WTC11 (cell line): ENCODE data around the gene CYP19A1. TPM values are rescaled to one million over a fixed set of nuclear protein-coding genes. Genes with fewer than 3 reads are reported as not detected.

Experiments
- ATAC-seq: fragments of 200-7000 bp; cut with Tn5 transposase; 2 replicates; pipeline ENCODE4 v1.10.0; 2021; ENCODE audit warnings: mild to moderate bottlenecking, moderate library complexity
- CTCF ChIA-PET: fragments of 300-600 bp; sonication (Branson Sonifier 250); formaldehyde crosslinking; loops from one replicate; lab custom pipeline; 2021; ENCODE audit warnings: antibody characterized with exemption; lab: Charles Lee
- POLR2A ChIA-PET: fragments of 350-600 bp; sonication (Branson Sonifier 250); formaldehyde crosslinking; loops from one replicate; lab custom pipeline; 2021; ENCODE audit warnings: antibody characterized with exemption; lab: Charles Lee
- DNase-seq: peaks from one replicate; pipeline ENCODE4 v3.0.0; 2021; ENCODE audit warnings: low spot score
- H3K27ac Mint-ChIP-seq: 2 replicates; pipeline ENCODE4 v1.8.0; 2021; ENCODE audit warnings: mixed read lengths
- H3K27me3 Mint-ChIP-seq: 2 replicates; pipeline ENCODE4 v1.8.0; 2021; ENCODE audit warnings: low read depth, mild to moderate bottlenecking, moderate library complexity, mixed read lengths
- H3K36me3 Mint-ChIP-seq: 2 replicates; pipeline ENCODE4 v1.8.0; 2021; ENCODE audit warnings: mixed read lengths
- H3K4me1 Mint-ChIP-seq: 2 replicates; pipeline ENCODE4 v1.8.0; 2022; ENCODE audit warnings: mixed read lengths
- H3K4me3 Mint-ChIP-seq: 2 replicates; pipeline ENCODE4 v1.8.0; 2021; ENCODE audit warnings: mild to moderate bottlenecking, moderate library complexity, mixed read lengths
- H3K9me3 Mint-ChIP-seq: 2 replicates; pipeline ENCODE4 v1.8.0; 2021; ENCODE audit warnings: mixed read lengths
- ATF2 ChIP-seq: sonication (generic); formaldehyde crosslinking; IDR thresholded peaks from 2 replicates; pipeline ENCODE4 v1.8.1; 2022; ENCODE audit warnings: low read depth, missing genetic modification reagents, borderline replicate concordance
- ATF6 ChIP-seq: sonication (generic); formaldehyde crosslinking; IDR thresholded peaks from 2 replicates; pipeline ENCODE4 v1.8.1; 2023; ENCODE audit warnings: mild to moderate bottlenecking, missing genetic modification reagents
- CBFB ChIP-seq: sonication (generic); formaldehyde crosslinking; IDR thresholded peaks from 2 replicates; pipeline ENCODE4 v1.8.1; 2022; ENCODE audit warnings: mild to moderate bottlenecking, low read depth, missing genetic modification reagents
- CTCF ChIP-seq: fragments of 200-600 bp; IDR thresholded peaks from 2 replicates; pipeline ENCODE4 v1.8.0; 2022; ENCODE audit warnings: antibody characterized with exemption
- EMX1 ChIP-seq: fragments of 250-450 bp; sonication (Bioruptor Pico); IDR thresholded peaks from 2 replicates; pipeline ENCODE4 v1.8.0; 2021; ENCODE audit warnings: mild to moderate bottlenecking
- ETV6 ChIP-seq: sonication (generic); formaldehyde crosslinking; IDR thresholded peaks from 2 replicates; pipeline ENCODE4 v1.8.1; 2022; ENCODE audit warnings: mild to moderate bottlenecking, missing genetic modification reagents
- FOXP4 ChIP-seq: sonication (generic); formaldehyde crosslinking; IDR thresholded peaks from 2 replicates; pipeline ENCODE4 v1.8.0; 2022; ENCODE audit warnings: mild to moderate bottlenecking, missing genetic modification reagents
- HMGA2 ChIP-seq: fragments of 250-450 bp; sonication (Bioruptor Pico); IDR thresholded peaks from 2 replicates; pipeline ENCODE4 v1.4.0; 2021; ENCODE audit warnings: mild to moderate bottlenecking, moderate library complexity
- HMGXB4 ChIP-seq: sonication (generic); formaldehyde crosslinking; IDR thresholded peaks from 2 replicates; pipeline ENCODE4 v1.8.1; 2023; ENCODE audit warnings: mild to moderate bottlenecking, moderate library complexity, missing genetic modification reagents
- IRF2 ChIP-seq: sonication (generic); formaldehyde crosslinking; IDR thresholded peaks from 2 replicates; pipeline ENCODE4 v1.8.0; 2022; ENCODE audit warnings: low read depth, missing genetic modification reagents, borderline replicate concordance
- JUN ChIP-seq: sonication (generic); formaldehyde crosslinking; IDR thresholded peaks from 2 replicates; pipeline ENCODE4 v1.8.0; 2023; ENCODE audit warnings: mild to moderate bottlenecking, missing genetic modification reagents
- KAT7 ChIP-seq: sonication (generic); formaldehyde crosslinking; IDR thresholded peaks from 2 replicates; pipeline ENCODE4 v1.8.1; 2023; ENCODE audit warnings: missing genetic modification reagents, mild to moderate bottlenecking, borderline replicate concordance
- MLX ChIP-seq: sonication (generic); formaldehyde crosslinking; IDR thresholded peaks from 2 replicates; pipeline ENCODE4 v1.8.1; 2023; ENCODE audit warnings: mild to moderate bottlenecking, missing genetic modification reagents, moderate library complexity
- MYBL2 ChIP-seq: sonication (generic); formaldehyde crosslinking; IDR thresholded peaks from 2 replicates; pipeline ENCODE4 v1.8.1; 2023; ENCODE audit warnings: mild to moderate bottlenecking, moderate library complexity, missing genetic modification reagents
- NFE2L1 ChIP-seq: sonication (generic); formaldehyde crosslinking; IDR thresholded peaks from 2 replicates; pipeline ENCODE4 v1.8.1; 2023; ENCODE audit warnings: missing genetic modification reagents
- SMAD3 ChIP-seq: sonication (generic); formaldehyde crosslinking; IDR thresholded peaks from 2 replicates; pipeline ENCODE4 v1.8.0; 2022; ENCODE audit warnings: missing genetic modification reagents, mild to moderate bottlenecking, borderline replicate concordance
- SP1 ChIP-seq: sonication (generic); formaldehyde crosslinking; conservative IDR thresholded peaks from 2 replicates; pipeline ENCODE4 v1.8.1; 2022; ENCODE audit warnings: missing genetic modification reagents
- TP53 ChIP-seq: sonication (generic); formaldehyde crosslinking; IDR thresholded peaks from 2 replicates; pipeline ENCODE4 v1.8.1; 2023; ENCODE audit warnings: mild to moderate bottlenecking, missing genetic modification reagents
- ZNF138 ChIP-seq: sonication (generic); formaldehyde crosslinking; conservative IDR thresholded peaks from 2 replicates; pipeline ENCODE4 v1.8.1; 2022; ENCODE audit warnings: mild to moderate bottlenecking, moderate library complexity, missing genetic modification reagents
- ZNF263 ChIP-seq: sonication (generic); formaldehyde crosslinking; IDR thresholded peaks from 2 replicates; pipeline ENCODE4 v1.8.1; 2022; ENCODE audit warnings: low read depth, mild to moderate bottlenecking, moderate library complexity, missing genetic modification reagents
- ZNF423 ChIP-seq: fragments of 250-450 bp; sonication (Bioruptor Pico); IDR thresholded peaks from 2 replicates; pipeline ENCODE4 v2.1.2; 2022; ENCODE audit warnings: mild to moderate bottlenecking, moderate library complexity
- ZNF671 ChIP-seq: fragments of 250-450 bp; sonication (Bioruptor Pico); IDR thresholded peaks from 2 replicates; pipeline ENCODE4 v1.8.0; 2021; ENCODE audit warnings: mild to moderate bottlenecking
- total RNA-seq: library from RNA; stranded (reverse); gene quantifications from 3 replicates; pipeline ENCODE4 v1.2.3, GENCODE V29; 2021

The CYP19A1 gene
- total RNA-seq, 1 experiment from 2014 or later, result not detected

- TF ChIP-seq HMGXB4, result no peak
Observed at GRCh38 chr15:51180011-51180410, 158.4 kb downstream of the CYP19A1 start (continued).

- ChIA-PET POLR2A (no interaction called here), CTCF (interaction anchor here (1.4 to 3.0 kb wide), 4 partner anchors 9 to 230 kb away, joined by 3 to 28 read pairs (median 6); no protein-coding TSS in a partner anchor)
- H3K9me3 Mint-ChIP-seq, result no peaks in the 10 kb centered on the region
- no peaks in the 10 kb centered on the region for H3K36me3 Mint-ChIP-seq
- TF ChIP-seq NFE2L1 (CRISPR knock-in tag), result no peak
- TF ChIP-seq, all 79 proteins: peak for 0
- Mint-ChIP-seq H3K4me3 (no peak overlapping the region), H3K4me1 (no peaks in the 10 kb centered on the region), H3K27me3 (no peaks in the 10 kb centered on the region), H3K27ac (no peak overlapping the region)
- DNase-seq (no peak), ATAC-seq (no peak)
Observed at GRCh38 chr15:51172193-51172592, 166.2 kb downstream of the CYP19A1 start.

- ATAC-seq, result no peak
- Mint-ChIP-seq H3K27me3 (no peaks in the 10 kb centered on the region), H3K36me3 (no peaks in the 10 kb centered on the region), H3K9me3 (no peaks in the 10 kb centered on the region), H3K27ac (no peak overlapping the region), H3K4me1 (no peaks in the 10 kb centered on the region), H3K4me3 (no peak overlapping the region)
- POLR2A ChIA-PET, result no interaction called here
- DNase-seq, result no peak
- CTCF ChIA-PET, result interaction anchor here (1.1 to 3.0 kb wide), 4 partner anchors 9 to 230 kb away, joined by 3 to 28 read pairs (median 6); no protein-coding TSS in a partner anchor
- TF ChIP-seq ZNF263 (no peak), MYBL2 (CRISPR knock-in tag) (no peak), KAT7 (CRISPR knock-in tag) (no peak), ZNF671 (CRISPR knock-in tag) (no peak), ZNF423 (CRISPR knock-in tag) (no peak), ZNF138 (CRISPR knock-in tag) (no peak), CTCF (no peak), MLX (no peak), SP1 (no peak)
Observed at GRCh38 chr15:51171634-51171932, 166.8 kb downstream of the CYP19A1 start.

- no peaks in the 10 kb centered on the region for H3K9me3 Mint-ChIP-seq
- no peaks in the 10 kb centered on the region for H3K36me3 Mint-ChIP-seq
- no peak for TF ChIP-seq CBFB (CRISPR knock-in tag)
- TF ChIP-seq ATF2, result no peak
- TF ChIP-seq ATF6 (CRISPR knock-in tag), result no peak
- no peak for TF ChIP-seq JUN (CRISPR knock-in tag)
- TF ChIP-seq SP1, result no peak
- TF ChIP-seq HMGA2 (CRISPR knock-in tag), result no peak
- TF ChIP-seq KAT7 (CRISPR knock-in tag), result no peak
- no peak for TF ChIP-seq ETV6 (CRISPR knock-in tag)
- no peak for TF ChIP-seq SMAD3 (CRISPR knock-in tag)
- TF ChIP-seq EMX1 (CRISPR knock-in tag), result no peak
- TF ChIP-seq TP53 (CRISPR knock-in tag), result no peak
- TF ChIP-seq IRF2 (CRISPR knock-in tag), result no peak
- TF ChIP-seq FOXP4 (CRISPR knock-in tag), result no peak
Observed at GRCh38 chr15:51170882-51171633, 167.3 kb downstream of the CYP19A1 start.

More at GRCh38 chr15:51170882-51171633, 167.3 kb downstream of the CYP19A1 start:
- ATAC-seq, result no peak
- DNase-seq, result no peak
- Mint-ChIP-seq H3K4me3 (no peak overlapping the region), H3K27ac (no peak overlapping the region), H3K4me1 (no peaks in the 10 kb centered on the region), H3K27me3 (no peaks in the 10 kb centered on the region)
- ChIA-PET CTCF (interaction anchor here (1.1 to 3.0 kb wide), 4 partner anchors 8 to 231 kb away, joined by 3 to 28 read pairs (median 6); no protein-coding TSS in a partner anchor), POLR2A (no interaction called here)
